Osteoblast (primary cell): ENCODE data around the gene CCDC146. TPM values are rescaled to one million over a fixed set of nuclear protein-coding genes. Genes with fewer than 3 reads are reported as not detected.

Source experiments
- DNase-seq: peaks from one replicate; pipeline ENCODE4 v3.0.0; 2011; ENCODE audit warnings: low spot score, mixed read lengths; ENCODE audit not compliant: insufficient read length; ENCODE audit errors: missing footprints
- H2AFZ ChIP-seq: 2 replicates; pipeline ENCODE4 v1.6.0; 2011; ENCODE audit warnings: mild to moderate bottlenecking, low read length
- H3K27ac ChIP-seq: 2 replicates; pipeline ENCODE4 v1.5.1; 2011; ENCODE audit warnings: mild to moderate bottlenecking, low read depth, low read length, moderate library complexity
- H3K27me3 ChIP-seq: 2 replicates; pipeline ENCODE4 v1.6.0; 2012; ENCODE audit warnings: mild to moderate bottlenecking, control low read depth, inconsistent platforms, low read length, moderate library complexity; ENCODE audit not compliant: insufficient read depth
- H3K36me3 ChIP-seq: 2 replicates; pipeline ENCODE4 v1.5.1; 2011; ENCODE audit warnings: mild to moderate bottlenecking, low read length, control low read depth, moderate library complexity; ENCODE audit not compliant: insufficient read depth
- H3K4me1 ChIP-seq: 2 replicates; pipeline ENCODE4 v1.5.1; 2011; ENCODE audit warnings: mild to moderate bottlenecking, low read length, control low read depth, moderate library complexity; ENCODE audit not compliant: insufficient read depth
- H3K4me2 ChIP-seq: 2 replicates; pipeline ENCODE4 v1.6.0; 2011; ENCODE audit warnings: mild to moderate bottlenecking, low read length; ENCODE audit not compliant: insufficient read depth
- H3K4me3 ChIP-seq: fragments of 200-600 bp; sonication (generic); 3 replicates; pipeline ENCODE4 v1.5.1; 2012; ENCODE audit warnings: mild to moderate bottlenecking, low read length, inconsistent platforms; ENCODE audit not compliant: insufficient read depth
- H3K79me2 ChIP-seq: 2 replicates; pipeline ENCODE4 v1.6.0; 2012; ENCODE audit warnings: mild to moderate bottlenecking, low read length, control low read depth, inconsistent platforms; ENCODE audit not compliant: insufficient read depth
- H3K9me3 ChIP-seq: 2 replicates; pipeline ENCODE4 v1.5.1; 2011; ENCODE audit warnings: low read depth, low read length, control low read depth
- H4K20me1 ChIP-seq: 2 replicates; pipeline ENCODE4 v1.6.0; 2012; ENCODE audit warnings: mild to moderate bottlenecking, low read length, control low read depth; ENCODE audit not compliant: insufficient read depth
- CTCF ChIP-seq: IDR thresholded peaks from 2 replicates; pipeline ENCODE4 v1.5.1; 2011; ENCODE audit warnings: mild to moderate bottlenecking, low read depth, low read length, moderate library complexity; ENCODE audit errors: extremely low read depth
- total RNA-seq: library from RNA; depleted of rRNA; stranded (reverse); fragments of >200 nt; gene quantifications from 2 replicates; pipeline ENCODE4 v1.2.3, GENCODE V29; 2012

Gene CCDC146
- total RNA-seq, 1 donor, result 5.1 TPM

GRCh38 chr7:77258593-77258992, 136.2 kb downstream of the CCDC146 start:
- Histone ChIP-seq H3K4me2 (no peak overlapping the region), H3K4me3 (no peak overlapping the region), H3K79me2 (no peaks in the 10 kb centered on the region), H3K27ac (no peak overlapping the region), H3K4me1 (no peaks in the 10 kb centered on the region), H2AFZ (no peak overlapping the region), H4K20me1 (no peaks in the 10 kb centered on the region), H3K9me3 (no peaks in the 10 kb centered on the region), H3K27me3 (no peaks in the 10 kb centered on the region), H3K36me3 (no peaks in the 10 kb centered on the region)
- DNase-seq, result no peak
- TF ChIP-seq CTCF, result no peak

GRCh38 chr7:77262316-77262715, 139.9 kb downstream of the CCDC146 start:
- DNase-seq, result no peak
- no peak for TF ChIP-seq CTCF
- H3K36me3 ChIP-seq, result no peaks in the 10 kb centered on the region
- no peaks in the 10 kb centered on the region for H3K27me3 ChIP-seq
- H3K4me2 ChIP-seq, result no peak overlapping the region
- H3K4me3 ChIP-seq, result no peak overlapping the region
- H3K27ac ChIP-seq, result no peak overlapping the region
- no peaks in the 10 kb centered on the region for H4K20me1 ChIP-seq
- no peak overlapping the region for H2AFZ ChIP-seq
- no peaks in the 10 kb centered on the region for H3K79me2 ChIP-seq
- H3K9me3 ChIP-seq, result no peaks in the 10 kb centered on the region
- no peaks in the 10 kb centered on the region for H3K4me1 ChIP-seq

- H3K9me3 ChIP-seq, result no peaks in the 10 kb centered on the region
- no peak overlapping the region for H3K4me2 ChIP-seq
- TF ChIP-seq CTCF, result no peak
- no peak for DNase-seq
- no peaks in the 10 kb centered on the region for H3K79me2 ChIP-seq
- no peaks in the 10 kb centered on the region for H3K27me3 ChIP-seq
- H3K36me3 ChIP-seq, result no peaks in the 10 kb centered on the region
- H4K20me1 ChIP-seq, result no peaks in the 10 kb centered on the region
- no peak overlapping the region for H3K4me3 ChIP-seq
- no peak overlapping the region for H2AFZ ChIP-seq
- H3K4me1 ChIP-seq, result no peaks in the 10 kb centered on the region
- no peak overlapping the region for H3K27ac ChIP-seq
These were observed 143.3 kb downstream of the CCDC146 start for GRCh38 chr7:77265666-77266065.

- no peaks in the 10 kb centered on the region for H3K4me1 ChIP-seq
- no peak overlapping the region for H3K4me3 ChIP-seq
- no peaks in the 10 kb centered on the region for H3K9me3 ChIP-seq
- no peak overlapping the region for H3K4me2 ChIP-seq
- no peak overlapping the region for H3K27ac ChIP-seq
- no peaks in the 10 kb centered on the region for H3K79me2 ChIP-seq
- no peaks in the 10 kb centered on the region for H3K36me3 ChIP-seq
- no peak overlapping the region for H2AFZ ChIP-seq
- no peak for DNase-seq
- H4K20me1 ChIP-seq, result no peaks in the 10 kb centered on the region
- TF ChIP-seq CTCF, result no peak
- H3K27me3 ChIP-seq, result no peaks in the 10 kb centered on the region
These were observed 143.9 kb downstream of the CCDC146 start for GRCh38 chr7:77266291-77266794.
